Pancreas (tissue), 10 donors: ENCODE data around the gene POMT1. TPM values are rescaled to one million over a fixed set of nuclear protein-coding genes. Genes with fewer than 3 reads are reported as not detected.
A peak's percentile ranks its signal among the peaks of the same experiment; 100 is the strongest.

ENCODE experiments used
- ATAC-seq, 4 donors: fragments of 200-7000 bp; cut with Tn5 transposase; one replicate each; pipeline versions ENCODE4 v1.8.0 to v1.9.1; 2020; ENCODE audit warnings: mild to moderate bottlenecking in 4 of 4, moderate library complexity in 4 of 4
- DNase-seq, 6 donors: peaks; one replicate each; pipeline ENCODE4 v3.0.0-alpha.2; 2020
- FAIRE-seq: peaks from 2 replicates; lab custom pipeline; 2012; peaks lifted over from hg19 to GRCh38; lab: Jason Lieb, UNC
- H3K27ac ChIP-seq, 4 donors: fragments of 200-600 bp; sonication (generic); 1 replicate in 3 of 4; 2 replicates in 1 of 4; pipeline versions ENCODE4 v1.5.0 to v1.8.0; 2020
- H3K27me3 ChIP-seq, 4 donors: fragments of 200-600 bp; one replicate each; pipeline ENCODE4 v1.8.0; 2021
- H3K36me3 ChIP-seq, 3 donors: fragments of 200-600 bp; sonication (generic) in 1 of 3; one replicate each; pipeline versions ENCODE4 v1.5.0 to v1.8.0; 2020 to 2021
- H3K4me1 ChIP-seq, 3 donors: fragments of 200-600 bp; one replicate each; pipeline ENCODE4 v1.8.0; 2021
- H3K4me3 ChIP-seq, 4 donors: fragments of 200-600 bp; sonication (generic) in 2 of 4; one replicate each; pipeline versions ENCODE4 v1.5.0 to v1.8.0; 2020 to 2021
- H3K9me3 ChIP-seq, 4 donors: fragments of 200-600 bp; one replicate each; pipeline ENCODE4 v1.8.0; 2021
- WGBS, 2 donors: extraction: QIAGEN DNeasy Blood & Tissue Kit; methylation state at CpG; one replicate each; pipeline ENCODE4 v1.1.7; 2013; 5-methylcytosine and 5-hydroxymethylcytosine counted together
- intact Hi-C, 3 donors: fragments of 100-400 bp; cut with DNase I; formaldehyde crosslinking; loops; one replicate each; pipeline versions ENCODE4 v1.11.1 to v1.14.2; 2022
- polyA plus RNA-seq, 2 donors: library from polyadenylated mRNA; stranded (reverse); fragments of 200-250 nt; gene quantifications; one replicate each; pipeline ENCODE4 v1.2.3, GENCODE V29; 2013
- total RNA-seq, 6 donors: library from RNA; stranded (reverse); fragmentation: NEBNext Ultra II Directional in 4 of 6; extraction: Animal tissue kit (Norgen Biotek cat#: 25700) in 4 of 6; gene quantifications; one replicate each; pipeline versions ENCODE4 v1.2.1 to v1.2.4, GENCODE V29; 2021 to 2023
- TF ChIP-seq, protein P1 (sequence below), 4 donors: fragments of 200-600 bp; sonication (generic) in 3 of 4; IDR thresholded peaks; one replicate each; pipeline versions ENCODE4 v1.5.0 to v1.8.0; 2021; ENCODE audit warnings: antibody characterized with exemption in 4 of 4
- donor health status: healthy with polysubstance abuse.
- donor health status: DM: no; HTN: no; CAD: no; lungs with moderate emphysema.
- donor health status: DM: no; HTN: no; CAD: no.
- donor health status: control.
- donor health status: control.
- donor health status: Bipolar disorder and iron deficiency.
- donor health status: DM: yes; HTN: yes; CAD: no.
- donor health status: DM: no; HTN: no; CAD: no.
- donor health status: DM: no; HTN: no; CAD: no.
- donor health status: DM: yes; HTN: yes; CAD: no.

The POMT1 gene
- total and polyA plus RNA-seq, 8 donors: 11.3 to 66.5 (median 16.5) TPM

DNA sequence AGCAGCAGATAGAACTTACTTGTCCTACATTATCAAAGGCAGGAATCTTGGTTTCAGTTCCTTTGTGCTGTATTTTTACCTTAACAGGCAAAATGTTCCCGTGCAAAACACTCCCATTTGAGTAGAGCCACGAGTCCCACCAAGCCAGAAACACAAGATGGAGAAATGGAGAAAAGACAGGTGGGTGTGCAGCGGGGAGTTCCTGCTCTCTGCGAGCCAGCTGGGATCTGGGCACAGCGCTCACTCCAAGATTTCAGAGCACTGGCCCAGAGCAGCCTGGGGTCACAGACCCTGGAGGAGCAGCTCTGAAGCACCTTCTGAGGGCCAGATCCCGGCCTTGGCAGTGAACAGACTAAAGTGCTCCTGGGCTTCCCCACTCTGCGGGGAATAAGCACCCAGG lies 25.5 kb downstream of the POMT1 start:
- H3K27ac ChIP-seq: no peak overlapping the region
- ATAC-seq: no peak
- no peaks in the 10 kb centered on the region for H3K27me3 ChIP-seq
- 92 to 96% methylated on average over 7 of the region's 7 CpGs for WGBS, 2 donors
- H3K9me3 ChIP-seq: no peaks in the 10 kb centered on the region
- peaks cover 4 to 9% (median 4%) of the 10 kb centered on the region in 3 donors for H3K4me1 ChIP-seq
- intact Hi-C loops: no loop called here
- H3K4me3 ChIP-seq: no peak overlapping the region
- H3K36me3 ChIP-seq: peaks cover 0 to 34% (median 0%) of the 10 kb centered on the region in 3 donors
- TF ChIP-seq, protein P1, sequence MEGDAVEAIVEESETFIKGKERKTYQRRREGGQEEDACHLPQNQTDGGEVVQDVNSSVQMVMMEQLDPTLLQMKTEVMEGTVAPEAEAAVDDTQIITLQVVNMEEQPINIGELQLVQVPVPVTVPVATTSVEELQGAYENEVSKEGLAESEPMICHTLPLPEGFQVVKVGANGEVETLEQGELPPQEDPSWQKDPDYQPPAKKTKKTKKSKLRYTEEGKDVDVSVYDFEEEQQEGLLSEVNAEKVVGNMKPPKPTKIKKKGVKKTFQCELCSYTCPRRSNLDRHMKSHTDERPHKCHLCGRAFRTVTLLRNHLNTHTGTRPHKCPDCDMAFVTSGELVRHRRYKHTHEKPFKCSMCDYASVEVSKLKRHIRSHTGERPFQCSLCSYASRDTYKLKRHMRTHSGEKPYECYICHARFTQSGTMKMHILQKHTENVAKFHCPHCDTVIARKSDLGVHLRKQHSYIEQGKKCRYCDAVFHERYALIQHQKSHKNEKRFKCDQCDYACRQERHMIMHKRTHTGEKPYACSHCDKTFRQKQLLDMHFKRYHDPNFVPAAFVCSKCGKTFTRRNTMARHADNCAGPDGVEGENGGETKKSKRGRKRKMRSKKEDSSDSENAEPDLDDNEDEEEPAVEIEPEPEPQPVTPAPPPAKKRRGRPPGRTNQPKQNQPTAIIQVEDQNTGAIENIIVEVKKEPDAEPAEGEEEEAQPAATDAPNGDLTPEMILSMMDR (IDR thresholded peaks at IDR 0.05): no peak
- no peak for DNase-seq
- FAIRE-seq: no peak

DNA sequence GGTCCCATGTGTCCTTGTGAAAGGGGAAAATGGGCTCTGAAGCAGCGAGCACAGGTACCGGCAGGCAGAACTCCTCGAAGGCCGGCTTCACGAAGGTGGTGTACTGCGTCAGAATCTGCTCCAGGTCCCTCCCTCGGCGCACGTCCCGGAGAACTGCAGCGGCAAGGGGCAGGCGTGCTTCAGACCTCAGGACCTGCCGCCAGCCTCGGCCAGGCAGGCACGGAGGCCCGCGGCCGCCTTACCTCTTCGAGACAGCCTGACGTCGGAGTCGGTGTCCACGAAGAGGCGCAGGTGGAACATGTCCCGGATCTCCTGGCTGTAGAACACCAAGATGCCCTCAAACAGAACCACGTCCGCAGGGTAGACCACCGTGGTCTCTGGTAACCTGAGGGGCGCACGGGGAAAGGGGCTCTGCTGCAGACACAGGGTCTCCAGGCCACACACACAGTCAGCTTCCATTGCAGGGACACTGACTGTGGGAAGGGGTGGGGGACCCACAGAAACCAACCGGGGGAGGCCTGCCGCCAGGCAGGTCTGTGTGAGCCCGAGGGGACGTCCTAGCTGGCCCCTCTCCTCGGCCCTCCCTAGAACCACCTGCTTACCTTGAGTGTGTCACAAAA lies 26.3 kb downstream of the POMT1 start:
- no peaks in the 10 kb centered on the region for H3K27me3 ChIP-seq
- no peaks in the 10 kb centered on the region for H3K9me3 ChIP-seq
- TF ChIP-seq, protein P1 (IDR thresholded peaks at IDR 0.05): no peak
- no peak for ATAC-seq
- no peak for FAIRE-seq
- peaks cover 0 to 26% (median 0%) of the 10 kb centered on the region in 3 donors for H3K36me3 ChIP-seq
- peaks cover 4 to 9% (median 4%) of the 10 kb centered on the region in 3 donors for H3K4me1 ChIP-seq
- H3K27ac ChIP-seq: no peak overlapping the region
- 95 to 97% methylated on average over 35 of the region's 35 CpGs for WGBS, 2 donors
- intact Hi-C loops: no loop called here
- DNase-seq: no peak
- no peak overlapping the region for H3K4me3 ChIP-seq

DNA sequence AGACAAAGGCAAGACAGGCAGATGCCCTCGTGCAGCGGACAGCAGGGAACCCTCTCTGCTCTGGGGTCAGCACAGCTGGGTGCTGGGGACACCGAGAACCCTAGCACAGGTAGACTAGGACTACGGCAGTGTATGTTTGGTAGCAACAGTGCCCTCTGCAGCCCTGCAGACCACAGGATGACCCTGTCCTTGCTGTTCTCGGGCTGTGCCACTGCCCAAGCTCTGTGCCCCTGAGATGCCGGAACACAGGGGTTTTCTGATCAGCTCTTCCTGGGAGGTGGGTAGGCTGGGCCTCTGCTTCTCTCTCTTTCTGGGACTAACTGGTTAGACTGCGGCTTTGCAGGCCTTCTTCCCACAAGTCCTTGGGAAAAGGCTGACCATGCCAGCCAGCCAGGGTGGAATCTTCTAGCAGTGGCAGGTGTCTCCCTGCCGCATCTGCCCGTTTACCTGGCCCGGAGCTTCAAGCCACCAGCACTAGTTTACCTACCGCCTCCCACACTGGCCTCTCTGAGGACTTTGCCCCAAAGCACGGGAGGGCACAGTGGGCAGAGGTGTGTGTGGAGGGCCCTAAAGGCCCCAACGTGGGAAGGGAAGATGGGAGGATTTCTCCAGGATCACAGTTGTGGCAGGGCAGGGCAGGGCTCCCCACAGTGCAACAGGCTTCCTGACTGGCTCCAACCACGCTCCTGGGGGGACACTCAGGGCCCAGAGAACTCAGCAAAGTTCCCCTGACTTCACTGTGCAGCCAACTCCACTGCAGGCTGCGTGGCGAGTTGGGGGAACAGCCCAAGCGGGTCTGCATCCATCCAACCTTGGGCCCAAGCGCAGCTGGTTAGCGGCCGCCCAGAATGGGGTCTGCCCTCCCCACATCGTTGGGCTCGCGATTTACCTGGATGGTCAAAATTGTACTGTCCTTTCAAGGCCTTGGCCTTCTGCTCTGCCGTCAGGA lies 27.2 kb downstream of the POMT1 start:
- DNase-seq: no peak
- Histone ChIP-seq H3K4me3 (peak overlapping the region; percentile 60 to 99 (median 96)), H3K36me3 (peaks cover 0 to 22% (median 0%) of the 10 kb centered on the region in 3 donors), H3K4me1 (peaks cover 4 to 10% (median 4%) of the 10 kb centered on the region in 3 donors), H3K27ac (peak overlapping the region in 1 of 4 donors; percentile 8), H3K9me3 (no peaks in the 10 kb centered on the region), H3K27me3 (no peaks in the 10 kb centered on the region)
- TF ChIP-seq, protein P1 (IDR thresholded peaks at IDR 0.05): no peak
- intact Hi-C loops: no loop called here
- FAIRE-seq: no peak
- WGBS, 2 donors: 44 to 50% methylated on average over 24 of the region's 24 CpGs
- no peak for ATAC-seq

- TF ChIP-seq, protein P1 (IDR thresholded peaks at IDR 0.05): no peak
- H3K36me3 ChIP-seq: peaks cover 0 to 16% (median 0%) of the 10 kb centered on the region in 3 donors
- ATAC-seq: peak; percentile 10 to 45 (median 22)
- no peaks in the 10 kb centered on the region for H3K27me3 ChIP-seq
- intact Hi-C loops: no loop called here
- H3K27ac ChIP-seq: peak overlapping the region; percentile 8 to 69 (median 64)
- peak overlapping the region; percentile 60 to 99 (median 96) for H3K4me3 ChIP-seq
- no peak for FAIRE-seq
- no peaks in the 10 kb centered on the region for H3K9me3 ChIP-seq
- DNase-seq: peak in 4 of 6 donors; percentile 27 to 81 (median 58)
- peaks cover 4 to 17% (median 4%) of the 10 kb centered on the region in 3 donors for H3K4me1 ChIP-seq
- WGBS, 2 donors: 1 to 4% methylated on average over 23 to 29 of the region's 29 CpGs
Observed at GRCh38 chr9:131530546-131530919, 27.8 kb downstream of the POMT1 start.
